ENCODE measurements around the gene SLCO4A1. TPM values are rescaled to one million over a fixed set of nuclear protein-coding genes. Genes with fewer than 3 reads are reported as not detected.
A peak's percentile ranks its signal among the peaks of the same experiment; 100 is the strongest.

The SLCO4A1 gene
- total and polyA plus RNA-seq, 11 donors: 1.00 to 54.0 (median 11.5) TPM

DNA sequence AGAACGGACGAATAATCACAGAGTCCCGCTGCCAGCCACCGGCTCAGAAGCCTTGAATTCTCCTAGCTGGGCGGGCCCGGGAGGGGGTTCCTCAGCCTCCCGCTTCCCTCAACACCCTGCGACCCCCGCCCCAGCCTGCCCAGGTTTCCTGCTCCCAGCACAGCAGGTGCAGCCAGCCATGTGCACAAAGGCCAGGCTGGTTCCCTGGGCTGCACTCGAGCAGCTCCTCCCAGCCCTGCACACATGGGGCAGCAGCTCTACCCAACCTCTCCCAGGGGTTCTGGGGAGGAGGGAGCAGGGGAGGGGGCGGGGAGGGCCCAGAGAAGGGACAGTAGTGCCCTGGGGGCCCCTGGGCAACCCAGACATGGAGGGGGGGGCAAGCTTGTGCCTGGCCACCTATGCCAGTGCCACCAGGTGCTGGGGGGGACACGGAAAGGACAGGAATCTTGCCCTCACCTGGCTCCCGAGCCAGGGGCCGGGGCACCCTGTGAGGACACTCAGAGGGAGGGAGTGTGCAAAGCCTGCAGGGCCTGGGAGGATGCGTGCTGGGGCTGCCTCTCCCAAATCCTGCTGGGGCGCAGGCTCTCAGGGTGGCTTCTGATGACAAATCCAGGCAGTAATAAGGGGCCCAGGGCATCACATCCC is 65.1 kb downstream of the SLCO4A1 start:
- Histone ChIP-seq H3K4me1 (peaks cover 0 to 35% (median 8%) of the 10 kb centered on the region in 12 donors), H3K9me3 (no peaks in the 10 kb centered on the region), H3K27me3 (peaks cover 28 to 56% (median 42%) of the 10 kb centered on the region in 9 donors), H3K4me3 (no peak overlapping the region), H3K36me3 (no peaks in the 10 kb centered on the region), H3K27ac (no peak overlapping the region)
- intact Hi-C loops (cut with DNase I): no loop called here
- TF ChIP-seq, protein P1, sequence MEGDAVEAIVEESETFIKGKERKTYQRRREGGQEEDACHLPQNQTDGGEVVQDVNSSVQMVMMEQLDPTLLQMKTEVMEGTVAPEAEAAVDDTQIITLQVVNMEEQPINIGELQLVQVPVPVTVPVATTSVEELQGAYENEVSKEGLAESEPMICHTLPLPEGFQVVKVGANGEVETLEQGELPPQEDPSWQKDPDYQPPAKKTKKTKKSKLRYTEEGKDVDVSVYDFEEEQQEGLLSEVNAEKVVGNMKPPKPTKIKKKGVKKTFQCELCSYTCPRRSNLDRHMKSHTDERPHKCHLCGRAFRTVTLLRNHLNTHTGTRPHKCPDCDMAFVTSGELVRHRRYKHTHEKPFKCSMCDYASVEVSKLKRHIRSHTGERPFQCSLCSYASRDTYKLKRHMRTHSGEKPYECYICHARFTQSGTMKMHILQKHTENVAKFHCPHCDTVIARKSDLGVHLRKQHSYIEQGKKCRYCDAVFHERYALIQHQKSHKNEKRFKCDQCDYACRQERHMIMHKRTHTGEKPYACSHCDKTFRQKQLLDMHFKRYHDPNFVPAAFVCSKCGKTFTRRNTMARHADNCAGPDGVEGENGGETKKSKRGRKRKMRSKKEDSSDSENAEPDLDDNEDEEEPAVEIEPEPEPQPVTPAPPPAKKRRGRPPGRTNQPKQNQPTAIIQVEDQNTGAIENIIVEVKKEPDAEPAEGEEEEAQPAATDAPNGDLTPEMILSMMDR (IDR thresholded peaks at IDR 0.05): no peak
- TF ChIP-seq POLR2A (IDR thresholded peaks at IDR 0.05): no peak
- 57 to 72% (median 64%) methylated on average over 10 to 16 of the region's 16 CpGs for WGBS, 4 donors
- DNase-seq (peak in 1 of 5 donors; percentile 63), ATAC-seq (no peak)

DNA sequence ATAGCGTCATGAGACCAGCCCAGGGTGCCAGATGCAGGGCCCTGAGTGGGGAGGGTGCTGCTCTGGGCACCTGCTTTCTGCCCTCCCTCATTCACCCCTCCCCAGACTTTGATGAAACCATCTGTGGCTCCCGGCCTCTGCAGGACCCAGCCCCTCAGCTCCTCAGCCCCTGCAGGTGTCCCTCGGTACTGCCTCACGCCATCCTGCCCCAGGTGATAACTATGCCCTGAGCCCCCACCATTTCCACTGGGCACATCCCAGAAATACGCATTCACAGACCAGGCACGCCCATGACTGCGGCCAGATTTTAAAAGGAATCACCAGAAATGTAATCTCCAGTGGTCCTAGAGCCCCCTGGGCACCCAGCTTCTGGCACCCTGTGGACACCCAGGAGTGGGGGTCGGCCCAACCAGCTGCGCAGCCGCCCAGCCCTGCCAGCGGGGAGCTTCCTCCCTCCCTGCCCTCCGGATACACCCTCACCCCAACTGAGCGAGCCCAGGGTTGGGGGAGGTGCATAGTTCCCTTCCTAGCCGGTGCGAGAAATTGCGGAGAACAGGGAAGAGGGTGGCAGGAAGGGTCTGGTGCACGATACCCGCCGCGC is 65.7 kb downstream of the SLCO4A1 start:
- DNase-seq (peak in 1 of 5 donors; percentile 40), ATAC-seq (no peak)
- intact Hi-C loops (cut with DNase I): no loop called here
- Histone ChIP-seq H3K27ac (no peak overlapping the region), H3K27me3 (peaks cover 28 to 56% (median 40%) of the 10 kb centered on the region in 9 donors), H3K4me1 (peaks cover 0 to 35% (median 8%) of the 10 kb centered on the region in 12 donors), H3K36me3 (no peaks in the 10 kb centered on the region), H3K4me3 (peak overlapping the region in 2 of 12 donors; percentile 9 to 43), H3K9me3 (no peaks in the 10 kb centered on the region)
- 9 to 16% (median 12%) methylated on average over 9 to 20 of the region's 20 CpGs for WGBS, 4 donors
- TF ChIP-seq POLR2A (IDR thresholded peaks at IDR 0.05): no peak
- TF ChIP-seq, protein P1 (IDR thresholded peaks at IDR 0.05): peak in 2 of 12 donors; percentile 8 to 16

DNA sequence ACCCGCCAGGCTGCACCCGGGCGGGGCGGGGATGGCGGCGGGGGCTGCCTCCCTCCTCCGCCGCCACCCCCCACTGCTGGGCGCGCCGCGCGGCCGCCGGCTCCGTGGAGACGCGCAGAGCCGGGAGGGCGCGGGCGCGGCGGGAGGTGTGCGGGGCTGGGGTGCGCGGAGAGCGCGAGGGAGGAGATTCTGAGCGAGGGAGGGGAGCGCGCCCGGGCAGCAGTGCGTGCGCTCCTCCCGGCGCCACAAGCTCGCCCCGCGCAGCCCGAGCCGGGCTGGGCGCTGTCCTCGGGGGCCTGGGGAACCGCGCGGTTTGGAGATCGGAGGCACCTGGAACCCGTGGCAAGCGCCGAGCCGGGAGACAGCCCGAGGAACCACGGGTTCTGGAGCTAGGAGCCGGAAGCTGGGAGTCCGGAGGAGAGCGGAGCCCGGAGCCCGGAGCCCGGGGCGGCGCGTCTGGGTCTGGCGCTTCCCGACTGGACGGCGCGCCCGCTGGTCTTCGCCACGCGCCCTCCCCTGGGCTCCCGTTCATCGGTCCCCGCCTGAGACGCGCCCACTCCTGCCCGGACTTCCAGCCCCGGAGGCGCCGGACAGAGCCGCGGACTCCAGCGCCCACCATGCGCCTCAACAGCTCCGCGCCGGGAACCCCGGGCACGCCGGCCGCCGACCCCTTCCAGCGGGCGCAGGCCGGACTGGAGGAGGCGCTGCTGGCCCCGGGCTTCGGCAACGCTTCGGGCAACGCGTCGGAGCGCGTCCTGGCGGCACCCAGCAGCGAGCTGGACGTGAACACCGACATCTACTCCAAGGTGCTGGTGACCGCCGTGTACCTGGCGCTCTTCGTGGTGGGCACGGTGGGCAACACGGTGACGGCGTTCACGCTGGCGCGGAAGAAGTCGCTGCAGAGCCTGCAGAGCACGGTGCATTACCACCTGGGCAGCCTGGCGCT is 66.6 kb downstream of the SLCO4A1 start, which contains the start of gene NTSR1:
NTSR1 (plus strand) TSS at position 246 of the 946 bp plus-strand sequence; CDS start at position 618, 372 bp downstream.
- Histone ChIP-seq H3K27ac (peak within 1 kb of the TSS in 1 of 12 donors; percentile 42), H3K4me1 (peaks cover 0 to 30% (median 9%) of the 10 kb centered on the region in 12 donors), H3K4me3 (peak within 1 kb of the TSS in 3 of 12 donors; percentile 9 to 43 (median 17)), H3K36me3 (no peaks in the 10 kb centered on the region), H3K9me3 (no peaks in the 10 kb centered on the region), H3K27me3 (peaks cover 28 to 56% (median 39%) of the 10 kb centered on the region in 9 donors)
- intact Hi-C loops (cut with DNase I): no loop called here
- DNase-seq (peak in 1 of 5 donors; percentile 60), ATAC-seq (no peak)
- TF ChIP-seq POLR2A (IDR thresholded peaks at IDR 0.05): no peak
- TF ChIP-seq, protein P1 (IDR thresholded peaks at IDR 0.05): no peak
- 9 to 21% (median 15%) methylated on average over 32 to 124 of the region's 124 CpGs for WGBS, 4 donors
